ENCODE measurements around the gene MAMSTR.
"Not testable (repeated sequence)": the region's sequence is repeated elsewhere in the genome, so short reads cannot be mapped to it uniquely, and the experiment has no call there.

Gene MAMSTR, protein sequence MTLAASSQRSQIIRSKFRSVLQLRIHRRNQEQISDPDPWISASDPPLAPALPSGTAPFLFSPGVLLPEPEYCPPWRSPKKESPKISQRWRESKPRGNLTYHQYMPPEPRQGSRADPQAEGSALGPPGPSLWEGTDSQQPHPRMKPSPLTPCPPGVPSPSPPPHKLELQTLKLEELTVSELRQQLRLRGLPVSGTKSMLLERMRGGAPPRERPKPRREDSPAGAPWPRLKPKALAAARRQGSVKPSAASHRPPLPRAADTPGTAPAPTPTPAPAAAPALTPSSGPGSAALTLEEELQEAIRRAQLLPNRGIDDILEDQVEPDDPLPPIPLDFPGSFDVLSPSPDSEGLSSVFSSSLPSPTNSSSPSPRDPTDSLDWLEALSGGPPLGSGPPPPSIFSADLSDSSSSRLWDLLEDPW

DNA sequence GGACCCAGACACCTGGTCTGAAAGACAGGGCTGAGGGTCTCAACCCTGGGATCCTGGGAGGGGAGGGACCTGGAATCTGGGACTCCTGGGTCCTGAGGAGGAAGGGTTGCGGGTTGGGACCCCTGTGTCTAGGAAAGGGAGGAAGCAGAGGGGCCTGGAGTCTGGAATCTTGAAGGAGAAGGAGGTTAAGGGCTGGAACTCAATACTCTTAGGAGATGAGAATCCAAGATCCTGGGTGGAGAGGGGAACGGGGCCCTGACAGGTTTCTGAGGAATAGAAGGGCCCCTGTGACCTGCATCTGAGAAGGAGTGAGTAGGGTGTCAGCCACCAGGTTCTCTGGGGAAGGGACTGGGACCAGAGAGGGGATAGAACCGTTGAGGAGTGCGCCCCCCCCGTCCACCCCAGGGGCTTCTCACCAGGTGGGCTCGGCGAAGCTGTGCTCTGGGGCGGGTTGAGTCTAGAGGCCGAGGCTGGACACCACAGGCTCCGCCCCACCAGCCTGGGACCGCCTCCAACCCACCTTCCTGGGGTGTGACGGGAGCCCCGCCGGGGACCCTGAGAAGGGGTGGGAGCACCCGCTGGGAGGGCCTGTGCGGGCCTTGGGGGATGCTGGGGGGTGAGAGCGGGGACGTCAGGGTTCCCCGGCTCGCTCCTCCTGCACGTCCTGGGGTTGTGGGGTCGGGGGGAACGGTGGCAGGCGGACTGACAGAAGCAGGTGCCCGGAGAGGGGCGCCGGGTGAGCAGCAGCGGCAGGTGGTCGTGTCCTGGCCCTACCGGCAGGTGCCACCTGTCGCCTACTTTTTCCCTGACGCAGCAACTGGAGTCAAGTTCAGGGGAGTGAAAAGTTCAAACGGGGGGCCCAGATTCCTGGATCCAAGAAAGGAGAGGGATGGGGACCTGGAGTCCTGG is at the start of gene MAMSTR:
Gene MAMSTR (minus strand): TSS at position 463 of the 909 bp plus-strand sequence. CDS start 694 bp downstream, outside the sequence.
- DNase-seq: no peak

GRCh38 chr19:48768994-48769713 is 49.6 kb upstream of the MAMSTR start:
- DNase-seq: no peak

- DNase-seq: not testable (repeated sequence)
These were observed 48.7 kb upstream of the MAMSTR start for GRCh38 chr19:48768171-48768753.

DNA sequence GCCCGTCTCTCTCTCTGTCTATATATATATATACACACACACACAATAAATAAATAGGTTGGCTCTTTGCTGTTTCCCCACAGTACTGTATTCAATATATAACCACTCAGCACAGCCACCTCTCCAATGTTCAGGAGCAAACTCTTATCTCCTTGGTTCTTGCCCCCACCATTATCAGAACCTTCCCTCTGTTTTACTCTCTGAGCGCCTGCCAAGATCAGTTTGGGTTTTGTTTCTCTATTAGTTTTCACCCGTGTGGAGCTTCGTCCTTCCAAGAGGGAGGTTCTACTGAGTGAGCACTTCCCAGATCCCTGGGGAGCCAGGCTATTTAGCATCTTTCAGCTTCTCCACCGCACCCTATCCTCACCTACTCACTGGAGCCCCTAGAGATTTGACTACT is 46.3 kb upstream of the MAMSTR start:
- not testable (repeated sequence) for DNase-seq

- no peak for DNase-seq
These were observed 41.1 kb upstream of the MAMSTR start for GRCh38 chr19:48760504-48761205.

DNA sequence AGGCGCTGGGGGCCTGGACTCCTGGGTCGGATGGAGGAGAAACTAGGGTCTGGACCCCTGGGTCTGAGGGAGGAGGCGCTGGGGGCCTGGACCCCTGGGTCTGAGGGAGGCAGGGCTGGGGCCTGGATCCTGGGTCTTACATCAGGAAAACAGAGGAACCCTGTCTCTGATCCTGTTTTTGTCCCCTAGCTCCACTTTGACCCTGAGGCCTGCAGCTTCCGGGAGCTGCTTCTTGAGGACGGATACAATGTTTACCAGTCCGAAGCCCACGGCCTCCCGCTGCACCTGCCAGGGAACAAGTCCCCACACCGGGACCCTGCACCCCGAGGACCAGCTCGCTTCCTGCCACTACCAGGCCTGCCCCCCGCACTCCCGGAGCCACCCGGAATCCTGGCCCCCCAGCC is 38.2 kb upstream of the MAMSTR start:
- no peak for DNase-seq

- no peak for DNase-seq
These were observed 37.7 kb upstream of the MAMSTR start for GRCh38 chr19:48757089-48757675.

- DNase-seq: no peak
These were observed 37.2 kb upstream of the MAMSTR start for GRCh38 chr19:48756686-48757085.

- DNase-seq: no peak
These were observed 36.7 kb upstream of the MAMSTR start for GRCh38 chr19:48756212-48756611.

GRCh38 chr19:48755787-48756186 is 36.3 kb upstream of the MAMSTR start:
- no peak for DNase-seq

DNA sequence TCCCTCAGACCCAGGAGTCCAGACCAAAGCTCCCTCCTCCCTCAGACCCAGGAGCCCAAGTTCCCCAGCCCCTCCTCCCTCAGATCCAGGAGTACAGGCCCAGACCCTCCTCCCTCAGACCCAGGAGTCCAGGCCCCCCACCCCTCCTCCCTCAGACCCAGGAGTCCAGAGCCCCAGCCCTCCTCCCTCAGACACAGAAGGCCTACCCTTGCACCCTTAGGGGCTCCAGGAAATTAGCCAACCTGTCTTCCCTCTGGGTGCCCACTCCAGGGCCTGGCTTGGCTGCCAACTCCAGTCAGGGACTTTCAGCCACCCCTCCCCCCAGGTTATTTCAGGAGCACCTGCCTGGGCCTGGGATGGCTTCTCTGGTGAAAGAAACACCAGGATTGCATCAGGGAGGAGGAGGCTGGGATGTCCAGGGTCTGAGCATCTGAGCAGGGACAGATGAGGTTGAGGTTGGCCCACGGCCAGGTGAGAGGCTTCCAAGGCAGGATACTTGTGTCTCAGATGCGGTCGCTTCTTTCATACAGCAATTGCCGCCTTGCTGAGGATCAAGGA is 35.6 kb upstream of the MAMSTR start, which contains the start of gene FGF21:
Gene FGF21 (plus strand): TSS at position 441 of the 558 bp plus-strand sequence. CDS start 713 bp downstream, outside the sequence.
- DNase-seq: no peak

DNA sequence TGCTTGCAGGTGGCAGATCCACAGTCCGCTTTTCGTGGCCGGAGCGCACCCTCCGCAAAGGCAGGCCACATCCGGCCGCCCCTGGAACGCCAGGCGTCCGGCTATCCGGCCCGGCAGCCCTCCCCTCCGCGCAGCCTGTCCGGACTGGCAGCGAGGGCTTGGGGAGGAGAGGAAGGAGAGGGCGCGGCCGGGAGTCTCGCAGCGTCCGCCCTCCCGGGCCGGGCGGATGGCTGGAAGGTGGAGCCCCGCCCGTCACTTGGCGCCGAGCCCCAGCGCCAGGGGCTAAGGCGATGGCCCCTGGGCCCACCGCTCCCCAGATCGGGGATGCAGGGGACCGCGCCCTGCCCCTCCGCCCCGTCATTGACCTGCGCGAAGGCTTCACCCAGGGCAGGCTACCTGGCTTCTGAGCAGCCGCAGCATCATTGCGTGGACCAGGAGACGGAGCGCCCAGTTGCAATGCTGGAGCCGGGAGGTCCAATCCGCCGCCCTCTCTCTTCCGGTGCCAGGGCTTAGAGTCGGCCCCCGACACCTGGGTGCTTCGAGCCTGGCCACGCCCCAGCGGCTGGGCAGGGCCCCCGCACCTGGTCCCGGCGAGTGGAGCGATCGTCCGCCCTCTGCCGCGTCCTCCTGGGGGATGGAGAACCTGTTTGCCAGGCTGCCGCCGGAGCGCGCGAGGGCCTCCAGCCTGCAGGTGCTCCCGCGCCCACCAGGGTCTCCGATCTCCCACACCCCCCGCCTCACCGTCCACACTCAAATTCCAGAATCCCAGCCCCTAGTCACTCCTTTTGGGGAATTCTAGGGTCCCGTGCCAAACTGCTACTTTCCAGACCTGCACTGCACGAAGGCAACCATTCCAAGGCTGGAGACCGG is 33.2 kb upstream of the MAMSTR start, which contains the start of gene FUT1:
Gene FUT1 (minus strand): TSS at position 146 of the 870 bp plus-strand sequence. CDS start 1,360 bp downstream, outside the sequence.
- DNase-seq: no peak

- DNase-seq: no peak
These were observed 32.4 kb upstream of the MAMSTR start for GRCh38 chr19:48751845-48752495.

GRCh38 chr19:48750771-48751504 is 31.4 kb upstream of the MAMSTR start:
- DNase-seq: no peak

GRCh38 chr19:48750351-48750750 is 30.8 kb upstream of the MAMSTR start:
- no peak for DNase-seq

- no peak for DNase-seq
These were observed 30.2 kb upstream of the MAMSTR start for GRCh38 chr19:48749571-48750198.

DNA sequence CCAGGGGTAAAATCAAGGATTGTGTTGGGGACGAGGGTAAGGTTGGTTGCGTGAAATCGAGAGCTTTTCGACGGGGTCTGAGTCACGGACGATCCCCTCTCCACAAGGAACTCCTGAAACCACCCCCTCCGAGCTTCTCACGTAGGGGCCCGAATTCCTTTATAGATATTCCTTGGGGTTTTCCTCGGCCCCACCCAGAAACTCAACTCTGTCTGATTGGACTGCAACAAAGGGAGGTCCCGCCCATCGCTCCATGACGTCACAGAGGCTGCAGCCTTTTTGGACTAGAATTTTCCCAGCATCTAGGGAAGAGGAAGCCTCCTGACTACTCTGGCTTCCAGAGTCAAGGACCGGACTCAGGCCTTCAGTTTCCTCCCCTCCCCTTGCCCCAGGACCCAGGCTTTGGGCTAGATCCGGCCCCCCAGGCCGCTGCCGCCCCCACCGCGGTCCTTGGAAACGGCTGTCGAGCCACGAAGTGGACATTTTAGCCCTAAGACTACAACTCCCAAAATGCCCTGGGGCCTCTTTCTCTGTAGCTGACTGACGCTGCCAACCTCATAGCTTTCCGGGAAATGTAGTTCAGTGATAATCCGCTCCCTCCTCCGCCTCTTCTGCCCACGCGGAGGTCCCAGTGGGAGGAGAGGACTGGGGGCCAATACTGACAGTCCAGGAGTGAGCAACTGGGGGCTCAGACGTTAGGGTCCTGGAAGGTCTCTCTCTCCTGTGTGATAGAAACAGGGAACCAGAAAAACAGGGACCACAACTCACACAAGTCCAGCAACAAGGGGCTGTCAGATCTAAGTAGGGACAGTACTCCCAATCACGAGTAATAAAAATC is 27.4 kb upstream of the MAMSTR start, which contains the start of gene IZUMO1:
Gene IZUMO1 (minus strand): TSS at position 172 of the 838 bp plus-strand sequence. CDS start 1,050 bp downstream, outside the sequence.
- peak; percentile 77 for DNase-seq

All from amniotic stem cell (primary cell).